Fibroblast of skin of scalp (primary cell): ENCODE results near the gene CAPS.

Experiments
- DNase-seq: peaks from one replicate; pipeline ENCODE4 v3.0.0-alpha.2; 2013

The CAPS gene

DNA sequence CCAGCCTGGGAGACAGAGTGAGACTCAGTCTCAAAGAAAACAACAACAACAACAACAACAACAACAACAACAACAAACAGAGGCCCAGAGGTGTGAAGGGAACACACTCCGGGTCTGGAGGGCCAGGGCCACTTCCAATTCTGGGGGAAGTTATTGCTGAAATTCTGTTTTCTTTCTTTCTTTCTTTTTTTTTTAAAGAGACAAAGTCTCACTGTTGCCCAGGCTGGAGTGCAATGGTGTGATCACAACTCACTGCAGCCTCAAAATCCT lies 3.5 kb upstream of the CAPS start:
- DNase-seq = no peak

- peak; percentile 50 for DNase-seq
These were observed 2.7 kb upstream of the CAPS start for GRCh38 chr19:5911366-5911765.

- DNase-seq = no peak
These were observed 312 bp downstream of the CAPS start for GRCh38 chr19:5914358-5914774.

- DNase-seq = no peak
These were observed 1.1 kb downstream of the CAPS start for GRCh38 chr19:5914946-5915781.

- DNase-seq = no peak
These were observed 1.7 kb downstream of the CAPS start for GRCh38 chr19:5915782-5916165.

DNA sequence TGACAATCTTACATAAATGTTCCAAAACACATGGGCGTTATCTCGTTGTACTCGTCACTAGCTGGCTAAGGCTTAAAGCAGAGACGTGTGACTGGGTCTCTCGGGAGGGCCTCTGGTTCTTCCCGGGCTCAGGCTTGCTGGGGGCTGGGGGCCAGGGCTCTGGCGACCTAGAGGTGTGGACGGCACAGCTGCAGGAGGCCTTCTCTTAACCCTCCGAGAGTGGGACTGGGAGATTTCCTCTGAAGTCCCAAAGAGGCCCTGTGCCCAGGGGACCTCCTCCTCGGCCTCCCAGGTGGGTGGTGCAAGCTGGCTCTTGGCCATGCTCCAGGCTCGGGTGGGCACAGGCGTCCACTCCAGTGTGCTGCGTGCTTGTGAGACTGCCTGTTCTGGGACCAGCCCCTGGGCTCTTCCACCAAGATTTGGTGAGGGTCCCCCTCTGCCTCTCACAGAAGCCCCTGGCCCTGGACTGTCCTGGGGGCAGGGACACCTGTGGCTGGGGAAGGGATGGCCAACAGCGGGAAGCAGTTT lies 2.2 kb downstream of the CAPS start:
- DNase-seq = no peak

- no peak for DNase-seq
These were observed 3.5 kb downstream of the CAPS start for GRCh38 chr19:5917431-5918107.

GRCh38 chr19:5918463-5919079 lies 4.5 kb downstream of the CAPS start:
- DNase-seq = no peak

DNA sequence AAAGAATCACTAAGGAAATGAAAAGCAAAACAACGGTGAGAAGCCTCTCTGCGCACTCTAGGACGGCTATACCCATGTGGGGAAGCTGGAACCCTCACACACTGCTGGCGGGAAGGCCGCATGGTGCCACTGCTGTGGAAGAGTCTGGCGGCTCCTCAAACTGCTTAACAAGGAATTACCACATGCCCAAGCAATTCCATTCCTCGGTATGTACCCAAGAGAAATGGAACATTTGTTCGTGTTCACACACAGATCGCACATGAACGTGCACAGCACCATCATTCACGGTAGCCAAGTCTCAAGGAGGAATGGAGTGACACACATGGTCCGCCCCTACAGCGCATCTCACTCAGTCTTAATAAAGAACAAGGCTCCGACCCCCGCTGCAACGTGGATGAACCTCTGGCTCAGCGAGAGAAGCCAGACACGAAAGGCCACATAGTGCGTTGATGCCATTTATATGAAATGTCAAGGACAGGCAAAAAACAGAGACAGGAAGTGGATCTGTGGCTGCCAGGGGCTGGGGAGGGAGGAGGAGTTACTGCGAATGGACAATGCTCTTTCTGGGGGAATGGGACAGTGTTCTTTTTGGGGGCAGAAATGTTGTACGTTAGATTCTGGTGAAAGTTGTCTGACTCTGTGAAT lies 7.6 kb downstream of the CAPS start:
- no peak for DNase-seq

- DNase-seq = no peak
These were observed 8.1 kb downstream of the CAPS start for GRCh38 chr19:5922161-5922545.

DNA sequence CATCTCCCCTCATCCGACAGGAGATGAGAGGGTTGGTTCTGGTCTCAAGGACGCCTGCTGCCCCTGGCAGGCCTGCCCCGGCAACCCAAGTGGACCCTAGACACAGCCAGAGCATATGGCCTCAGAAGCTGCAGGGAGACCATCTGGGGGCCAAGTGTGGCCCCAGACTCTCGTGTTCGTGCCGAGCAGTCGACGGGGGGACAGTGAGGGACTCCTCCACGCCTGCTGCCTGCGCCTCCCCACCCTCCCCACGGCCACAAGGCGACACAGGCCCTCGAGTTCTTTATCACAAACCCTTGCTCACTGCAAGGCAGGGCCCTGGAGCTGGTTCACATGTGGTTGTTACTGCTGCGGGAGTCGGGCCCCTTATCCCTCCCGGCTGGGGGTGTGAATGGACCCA lies 9.3 kb downstream of the CAPS start:
- DNase-seq = no peak

DNA sequence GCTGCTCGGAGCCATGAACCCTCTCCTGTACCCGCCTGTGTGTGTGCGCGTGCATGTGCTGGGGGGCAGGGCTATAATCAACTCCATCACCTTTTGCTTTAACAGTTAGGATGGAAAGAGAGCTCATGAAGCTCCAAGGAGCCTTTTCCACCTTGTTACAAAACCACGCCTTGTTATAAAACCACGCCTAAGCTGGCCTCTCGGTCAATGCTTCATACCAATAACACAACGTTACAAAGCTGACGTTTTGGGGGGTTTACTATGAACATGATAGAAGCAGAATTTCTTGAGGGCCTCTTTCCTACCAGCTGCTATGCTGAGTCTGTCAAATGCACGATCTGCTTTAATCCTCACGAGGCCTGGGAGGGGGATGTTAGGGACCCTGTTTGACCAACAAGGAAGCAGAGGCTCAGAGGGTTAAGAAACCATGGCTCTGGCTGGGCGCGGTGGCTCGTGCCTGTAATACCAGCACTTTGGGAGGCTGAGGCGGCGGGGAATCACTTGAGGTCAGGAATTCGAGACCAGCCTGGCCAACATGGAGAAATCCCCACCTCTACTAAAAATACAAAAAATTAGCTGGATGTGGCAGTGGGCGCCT lies 11.9 kb downstream of the CAPS start:
- DNase-seq = no peak

DNA sequence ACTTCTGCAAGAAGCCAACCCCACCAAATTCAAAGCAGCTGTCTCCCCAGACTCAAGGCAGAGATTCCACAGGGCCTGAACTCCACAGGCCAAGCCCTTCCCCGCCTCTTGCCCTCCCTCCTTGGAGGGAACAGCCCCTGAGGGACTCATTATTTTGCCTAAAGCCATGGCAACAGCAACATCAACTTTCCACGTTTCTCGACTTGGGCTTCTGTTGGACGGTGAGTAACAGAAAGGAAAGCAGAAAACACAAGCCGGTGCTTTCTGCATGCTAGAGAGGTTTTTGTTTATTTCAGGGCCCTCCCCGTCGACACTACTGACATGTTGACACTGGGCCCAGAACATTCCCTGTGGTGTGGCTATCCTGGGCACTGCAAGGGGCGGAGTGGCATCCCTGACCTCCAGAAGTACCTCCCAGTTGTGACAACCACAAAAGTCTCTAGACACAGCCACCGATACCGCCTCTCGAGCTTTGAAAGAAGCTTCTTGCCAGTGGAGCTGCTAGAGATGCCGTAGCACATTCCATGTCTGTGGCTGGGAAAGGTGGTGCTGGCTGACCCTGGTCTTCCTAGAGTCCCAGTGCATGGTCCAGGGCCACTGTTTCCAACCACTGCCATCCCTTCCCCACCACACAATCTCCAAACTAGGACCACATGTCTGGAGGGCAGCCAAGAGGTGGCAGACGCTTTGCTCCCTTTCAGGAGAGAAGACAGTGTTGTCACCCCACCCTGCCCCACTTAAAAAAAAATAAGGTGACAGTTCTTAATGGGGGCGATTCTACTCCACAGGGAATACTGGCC lies 12.8 kb downstream of the CAPS start:
- peak; percentile 94 for DNase-seq

- DNase-seq = no peak
These were observed 13.4 kb downstream of the CAPS start for GRCh38 chr19:5927441-5927821.

DNA sequence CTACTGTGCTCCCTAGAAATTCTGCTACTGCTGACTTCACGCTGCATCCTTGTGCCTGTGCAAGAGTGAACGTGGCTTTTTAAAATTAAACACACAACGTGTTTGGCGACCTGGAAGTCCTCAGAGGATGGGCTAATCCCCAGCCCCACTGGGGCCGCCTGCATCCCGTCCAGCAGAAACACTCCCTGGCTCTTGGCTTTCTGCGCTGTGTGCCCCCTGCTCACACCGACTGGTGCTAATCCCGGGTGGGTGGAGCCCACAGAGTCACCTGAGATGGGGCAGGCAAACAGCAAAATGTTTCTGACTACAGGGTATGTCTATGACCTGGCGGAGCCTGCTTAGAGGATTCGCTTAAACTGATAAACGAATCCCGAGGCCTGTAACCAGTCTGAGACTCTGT lies 15.1 kb downstream of the CAPS start:
- no peak for DNase-seq

DNA sequence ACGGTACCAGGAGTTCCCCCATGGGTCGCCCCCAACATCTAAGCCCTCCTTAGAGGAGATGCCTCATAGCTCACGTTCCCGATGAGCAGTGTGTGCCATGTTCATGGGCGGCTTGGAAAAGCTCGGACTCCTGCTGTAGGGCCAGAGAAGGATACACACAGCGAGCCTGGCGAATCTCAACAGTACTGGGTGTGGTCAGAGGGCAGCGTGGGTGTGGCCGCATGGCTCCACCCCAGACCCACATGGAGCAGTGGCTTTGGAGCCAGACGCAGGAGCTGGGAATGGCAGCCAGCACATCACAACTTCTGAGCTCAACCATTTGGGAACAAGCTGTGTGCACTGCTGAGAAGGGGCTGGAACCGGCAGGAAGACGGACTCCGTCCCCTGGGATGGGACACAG lies 15.6 kb downstream of the CAPS start:
- DNase-seq = no peak

GRCh38 chr19:5931251-5931650 lies 17.2 kb downstream of the CAPS start:
- no peak for DNase-seq

GRCh38 chr19:5932146-5932545 lies 18.1 kb downstream of the CAPS start:
- no peak for DNase-seq

DNA sequence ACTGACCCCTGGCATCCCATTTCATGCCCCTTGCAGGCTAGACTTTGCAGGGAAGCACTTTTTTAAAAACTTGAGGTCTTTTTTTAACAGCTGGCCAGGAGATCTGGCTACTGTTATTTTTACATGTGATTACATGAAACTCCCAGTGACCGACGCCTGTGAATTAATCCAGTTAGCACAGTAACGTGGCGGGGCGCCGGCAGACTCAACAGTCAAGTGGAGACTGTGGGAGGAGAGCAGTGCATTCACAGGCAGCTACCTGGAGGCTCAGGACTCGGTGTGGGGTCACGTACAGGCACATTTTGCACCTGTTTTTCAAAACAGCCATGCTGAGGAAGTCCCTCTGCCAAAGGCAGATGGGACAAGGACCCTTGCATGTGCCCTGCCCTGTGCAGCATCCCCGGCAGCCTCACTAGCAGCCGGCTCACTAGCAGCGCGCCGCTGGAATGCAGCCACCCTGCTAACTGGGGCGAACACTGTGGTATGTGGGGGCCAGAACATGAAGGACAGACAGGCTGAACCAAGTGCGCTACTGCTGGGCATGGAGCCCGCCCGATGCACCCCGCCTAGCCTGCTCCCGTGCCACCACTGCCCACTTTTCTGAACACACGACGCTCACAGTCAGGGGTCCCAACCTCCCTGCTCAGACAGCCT lies 18.7 kb downstream of the CAPS start:
- DNase-seq = no peak

DNA sequence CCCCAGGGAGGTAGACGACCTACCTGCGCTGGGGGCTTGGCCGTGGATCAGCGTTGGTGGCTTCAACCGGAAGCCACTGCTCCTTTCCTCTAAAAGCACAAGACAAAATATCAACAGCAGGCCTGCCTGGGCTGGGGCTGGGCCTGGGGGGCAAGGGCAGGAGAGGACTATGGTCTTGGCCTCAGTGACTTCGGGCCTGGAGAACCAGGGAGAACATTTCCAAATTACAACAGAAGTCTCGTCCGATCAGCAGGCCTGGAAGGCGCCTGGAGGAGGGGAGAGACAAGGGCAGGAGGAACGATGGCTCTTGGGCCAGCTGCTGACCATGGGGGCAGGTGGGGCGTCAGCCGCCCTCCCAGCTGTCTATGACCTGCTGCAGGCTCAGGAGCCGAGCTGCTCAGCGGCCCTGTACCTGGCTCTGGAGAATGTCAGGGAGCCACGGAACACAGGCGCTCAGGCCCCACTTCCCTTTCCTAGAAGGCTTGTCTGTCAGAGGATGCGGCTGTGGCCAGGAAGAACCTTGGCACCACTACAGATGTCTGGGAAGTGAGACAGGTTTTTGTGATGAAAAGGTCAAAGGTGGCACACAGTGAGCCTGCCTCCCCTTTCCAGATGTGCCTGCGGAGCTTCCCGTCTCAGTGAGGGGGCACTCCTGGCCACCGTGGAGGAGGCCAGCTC lies 19.5 kb downstream of the CAPS start:
- DNase-seq = no peak

DNA sequence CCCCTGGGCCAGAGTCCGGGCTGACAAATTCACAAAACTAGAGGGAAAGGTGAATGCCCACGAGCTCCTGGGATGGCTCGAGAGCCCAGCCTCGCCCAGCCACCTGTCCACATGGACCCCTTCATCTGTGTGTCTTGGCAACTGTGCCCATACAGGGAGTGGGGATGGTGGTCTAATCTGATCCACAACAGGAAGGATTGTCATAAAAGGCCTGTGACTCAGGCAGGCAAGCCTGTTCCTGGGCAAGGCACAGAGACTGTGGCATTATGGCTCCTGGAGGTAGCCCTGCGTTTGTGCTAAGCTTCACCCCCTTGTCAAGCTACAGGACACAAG lies 20.0 kb downstream of the CAPS start:
- no peak for DNase-seq
